ENCODE data around the gene ARHGAP44. TPM values are rescaled to one million over a fixed set of nuclear protein-coding genes. Genes with fewer than 3 reads are reported as not detected.

The ARHGAP44 gene
- total and polyA plus RNA-seq, 2 experiments from 2014 or later: 5.8 to 16.4 TPM

DNA sequence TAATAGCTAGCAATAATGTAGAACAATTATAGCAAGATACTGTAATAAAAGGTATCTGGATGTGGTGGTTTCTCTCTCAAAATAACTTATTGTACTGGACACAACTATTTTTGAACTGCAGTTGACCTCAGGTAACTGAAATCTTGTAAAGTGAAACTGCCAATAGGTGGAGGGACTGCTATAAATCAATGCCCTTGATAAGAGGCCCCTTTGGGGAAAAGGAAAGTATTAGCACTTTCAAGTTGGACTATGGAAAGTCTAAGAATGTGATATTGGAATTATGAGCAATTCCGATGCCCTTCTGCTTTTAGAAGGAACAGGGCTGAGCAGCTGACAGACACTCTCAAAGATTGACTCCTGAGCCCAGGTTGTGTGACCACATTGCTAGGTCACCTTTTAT, 44.5 kb upstream of the ARHGAP44 start:
- Mint-ChIP-seq H3K27me3 (ENCODE audit: insufficient read depth, low read depth, poor library complexity) (peaks cover 5% of the 10 kb centered on the region), H3K4me1 (peaks cover 7% of the 10 kb centered on the region), H3K9me3 (no peaks in the 10 kb centered on the region), H3K36me3 (ENCODE audit: low read depth) (no peaks in the 10 kb centered on the region), H3K27ac (no peak overlapping the region), H3K4me3 (no peak overlapping the region)
- no peaks in the 10 kb centered on the region for H4K20me1 ChIP-seq (replicated peaks; ENCODE audit: insufficient read depth)
- no peak overlapping the region for H3K4me3 ChIP-seq
- no peaks in the 10 kb centered on the region for H3K4me1 ChIP-seq (ENCODE audit: insufficient read depth)
- no peak overlapping the region for H3K27ac ChIP-seq (ENCODE audit: low read depth)
- ATAC-seq (no peak), DNase-seq (ENCODE audit: low spot score) (no peak)
- no peaks in the 10 kb centered on the region for H3F3A ChIP-seq (replicated peaks; ENCODE audit: low read depth)
- TF ChIP-seq JUNB (IDR thresholded peaks at IDR 0.05; ENCODE audit: unreplicated experiment): no peak
- TF ChIP-seq ZNF114 (CRISPR knock-in tag; IDR thresholded peaks at IDR 0.05): no peak
- TF ChIP-seq, protein P1, sequence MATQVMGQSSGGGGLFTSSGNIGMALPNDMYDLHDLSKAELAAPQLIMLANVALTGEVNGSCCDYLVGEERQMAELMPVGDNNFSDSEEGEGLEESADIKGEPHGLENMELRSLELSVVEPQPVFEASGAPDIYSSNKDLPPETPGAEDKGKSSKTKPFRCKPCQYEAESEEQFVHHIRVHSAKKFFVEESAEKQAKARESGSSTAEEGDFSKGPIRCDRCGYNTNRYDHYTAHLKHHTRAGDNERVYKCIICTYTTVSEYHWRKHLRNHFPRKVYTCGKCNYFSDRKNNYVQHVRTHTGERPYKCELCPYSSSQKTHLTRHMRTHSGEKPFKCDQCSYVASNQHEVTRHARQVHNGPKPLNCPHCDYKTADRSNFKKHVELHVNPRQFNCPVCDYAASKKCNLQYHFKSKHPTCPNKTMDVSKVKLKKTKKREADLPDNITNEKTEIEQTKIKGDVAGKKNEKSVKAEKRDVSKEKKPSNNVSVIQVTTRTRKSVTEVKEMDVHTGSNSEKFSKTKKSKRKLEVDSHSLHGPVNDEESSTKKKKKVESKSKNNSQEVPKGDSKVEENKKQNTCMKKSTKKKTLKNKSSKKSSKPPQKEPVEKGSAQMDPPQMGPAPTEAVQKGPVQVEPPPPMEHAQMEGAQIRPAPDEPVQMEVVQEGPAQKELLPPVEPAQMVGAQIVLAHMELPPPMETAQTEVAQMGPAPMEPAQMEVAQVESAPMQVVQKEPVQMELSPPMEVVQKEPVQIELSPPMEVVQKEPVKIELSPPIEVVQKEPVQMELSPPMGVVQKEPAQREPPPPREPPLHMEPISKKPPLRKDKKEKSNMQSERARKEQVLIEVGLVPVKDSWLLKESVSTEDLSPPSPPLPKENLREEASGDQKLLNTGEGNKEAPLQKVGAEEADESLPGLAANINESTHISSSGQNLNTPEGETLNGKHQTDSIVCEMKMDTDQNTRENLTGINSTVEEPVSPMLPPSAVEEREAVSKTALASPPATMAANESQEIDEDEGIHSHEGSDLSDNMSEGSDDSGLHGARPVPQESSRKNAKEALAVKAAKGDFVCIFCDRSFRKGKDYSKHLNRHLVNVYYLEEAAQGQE (IDR thresholded peaks at IDR 0.05; ENCODE audit: unreplicated experiment): no peak
- no peak for TF ChIP-seq ZNF331 (CRISPR knock-in tag; IDR thresholded peaks at IDR 0.05; ENCODE audit: low read depth)
- TF ChIP-seq, protein P2, sequence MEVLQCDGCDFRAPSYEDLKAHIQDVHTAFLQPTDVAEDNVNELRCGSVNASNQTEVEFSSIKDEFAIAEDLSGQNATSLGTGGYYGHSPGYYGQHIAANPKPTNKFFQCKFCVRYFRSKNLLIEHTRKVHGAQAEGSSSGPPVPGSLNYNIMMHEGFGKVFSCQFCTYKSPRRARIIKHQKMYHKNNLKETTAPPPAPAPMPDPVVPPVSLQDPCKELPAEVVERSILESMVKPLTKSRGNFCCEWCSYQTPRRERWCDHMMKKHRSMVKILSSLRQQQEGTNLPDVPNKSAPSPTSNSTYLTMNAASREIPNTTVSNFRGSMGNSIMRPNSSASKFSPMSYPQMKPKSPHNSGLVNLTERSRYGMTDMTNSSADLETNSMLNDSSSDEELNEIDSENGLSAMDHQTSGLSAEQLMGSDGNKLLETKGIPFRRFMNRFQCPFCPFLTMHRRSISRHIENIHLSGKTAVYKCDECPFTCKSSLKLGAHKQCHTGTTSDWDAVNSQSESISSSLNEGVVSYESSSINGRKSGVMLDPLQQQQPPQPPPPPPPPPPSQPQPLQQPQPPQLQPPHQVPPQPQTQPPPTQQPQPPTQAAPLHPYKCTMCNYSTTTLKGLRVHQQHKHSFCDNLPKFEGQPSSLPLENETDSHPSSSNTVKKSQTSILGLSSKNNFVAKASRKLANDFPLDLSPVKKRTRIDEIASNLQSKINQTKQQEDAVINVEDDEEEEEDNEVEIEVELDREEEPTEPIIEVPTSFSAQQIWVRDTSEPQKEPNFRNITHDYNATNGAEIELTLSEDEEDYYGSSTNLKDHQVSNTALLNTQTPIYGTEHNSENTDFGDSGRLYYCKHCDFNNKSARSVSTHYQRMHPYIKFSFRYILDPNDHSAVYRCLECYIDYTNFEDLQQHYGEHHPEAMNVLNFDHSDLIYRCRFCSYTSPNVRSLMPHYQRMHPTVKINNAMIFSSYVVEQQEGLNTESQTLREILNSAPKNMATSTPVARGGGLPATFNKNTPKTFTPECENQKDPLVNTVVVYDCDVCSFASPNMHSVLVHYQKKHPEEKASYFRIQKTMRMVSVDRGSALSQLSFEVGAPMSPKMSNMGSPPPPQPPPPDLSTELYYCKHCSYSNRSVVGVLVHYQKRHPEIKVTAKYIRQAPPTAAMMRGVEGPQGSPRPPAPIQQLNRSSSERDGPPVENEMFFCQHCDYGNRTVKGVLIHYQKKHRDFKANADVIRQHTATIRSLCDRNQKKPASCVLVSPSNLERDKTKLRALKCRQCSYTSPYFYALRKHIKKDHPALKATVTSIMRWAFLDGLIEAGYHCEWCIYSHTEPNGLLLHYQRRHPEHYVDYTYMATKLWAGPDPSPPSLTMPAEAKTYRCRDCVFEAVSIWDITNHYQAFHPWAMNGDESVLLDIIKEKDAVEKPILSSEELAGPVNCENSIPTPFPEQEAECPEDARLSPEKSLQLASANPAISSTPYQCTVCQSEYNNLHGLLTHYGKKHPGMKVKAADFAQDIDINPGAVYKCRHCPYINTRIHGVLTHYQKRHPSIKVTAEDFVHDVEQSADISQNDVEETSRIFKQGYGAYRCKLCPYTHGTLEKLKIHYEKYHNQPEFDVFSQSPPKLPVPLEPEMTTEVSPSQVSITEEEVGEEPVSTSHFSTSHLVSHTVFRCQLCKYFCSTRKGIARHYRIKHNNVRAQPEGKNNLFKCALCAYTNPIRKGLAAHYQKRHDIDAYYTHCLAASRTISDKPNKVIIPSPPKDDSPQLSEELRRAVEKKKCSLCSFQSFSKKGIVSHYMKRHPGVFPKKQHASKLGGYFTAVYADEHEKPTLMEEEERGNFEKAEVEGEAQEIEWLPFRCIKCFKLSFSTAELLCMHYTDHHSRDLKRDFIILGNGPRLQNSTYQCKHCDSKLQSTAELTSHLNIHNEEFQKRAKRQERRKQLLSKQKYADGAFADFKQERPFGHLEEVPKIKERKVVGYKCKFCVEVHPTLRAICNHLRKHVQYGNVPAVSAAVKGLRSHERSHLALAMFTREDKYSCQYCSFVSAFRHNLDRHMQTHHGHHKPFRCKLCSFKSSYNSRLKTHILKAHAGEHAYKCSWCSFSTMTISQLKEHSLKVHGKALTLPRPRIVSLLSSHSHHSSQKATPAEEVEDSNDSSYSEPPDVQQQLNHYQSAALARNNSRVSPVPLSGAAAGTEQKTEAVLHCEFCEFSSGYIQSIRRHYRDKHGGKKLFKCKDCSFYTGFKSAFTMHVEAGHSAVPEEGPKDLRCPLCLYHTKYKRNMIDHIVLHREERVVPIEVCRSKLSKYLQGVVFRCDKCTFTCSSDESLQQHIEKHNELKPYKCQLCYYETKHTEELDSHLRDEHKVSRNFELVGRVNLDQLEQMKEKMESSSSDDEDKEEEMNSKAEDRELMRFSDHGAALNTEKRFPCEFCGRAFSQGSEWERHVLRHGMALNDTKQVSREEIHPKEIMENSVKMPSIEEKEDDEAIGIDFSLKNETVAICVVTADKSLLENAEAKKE (CRISPR knock-in tag; IDR thresholded peaks at IDR 0.05): no peak
- no peak for TF ChIP-seq NANOG (IDR thresholded peaks at IDR 0.05; ENCODE audit: borderline replicate concordance)
- no peak for TF ChIP-seq CREB1 (CRISPR knock-in tag; IDR thresholded peaks at IDR 0.05; ENCODE audit: low read depth)
- TF ChIP-seq, protein P3, sequence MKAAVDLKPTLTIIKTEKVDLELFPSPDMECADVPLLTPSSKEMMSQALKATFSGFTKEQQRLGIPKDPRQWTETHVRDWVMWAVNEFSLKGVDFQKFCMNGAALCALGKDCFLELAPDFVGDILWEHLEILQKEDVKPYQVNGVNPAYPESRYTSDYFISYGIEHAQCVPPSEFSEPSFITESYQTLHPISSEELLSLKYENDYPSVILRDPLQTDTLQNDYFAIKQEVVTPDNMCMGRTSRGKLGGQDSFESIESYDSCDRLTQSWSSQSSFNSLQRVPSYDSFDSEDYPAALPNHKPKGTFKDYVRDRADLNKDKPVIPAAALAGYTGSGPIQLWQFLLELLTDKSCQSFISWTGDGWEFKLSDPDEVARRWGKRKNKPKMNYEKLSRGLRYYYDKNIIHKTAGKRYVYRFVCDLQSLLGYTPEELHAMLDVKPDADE (IDR thresholded peaks at IDR 0.05): no peak
- TF ChIP-seq, protein P4, sequence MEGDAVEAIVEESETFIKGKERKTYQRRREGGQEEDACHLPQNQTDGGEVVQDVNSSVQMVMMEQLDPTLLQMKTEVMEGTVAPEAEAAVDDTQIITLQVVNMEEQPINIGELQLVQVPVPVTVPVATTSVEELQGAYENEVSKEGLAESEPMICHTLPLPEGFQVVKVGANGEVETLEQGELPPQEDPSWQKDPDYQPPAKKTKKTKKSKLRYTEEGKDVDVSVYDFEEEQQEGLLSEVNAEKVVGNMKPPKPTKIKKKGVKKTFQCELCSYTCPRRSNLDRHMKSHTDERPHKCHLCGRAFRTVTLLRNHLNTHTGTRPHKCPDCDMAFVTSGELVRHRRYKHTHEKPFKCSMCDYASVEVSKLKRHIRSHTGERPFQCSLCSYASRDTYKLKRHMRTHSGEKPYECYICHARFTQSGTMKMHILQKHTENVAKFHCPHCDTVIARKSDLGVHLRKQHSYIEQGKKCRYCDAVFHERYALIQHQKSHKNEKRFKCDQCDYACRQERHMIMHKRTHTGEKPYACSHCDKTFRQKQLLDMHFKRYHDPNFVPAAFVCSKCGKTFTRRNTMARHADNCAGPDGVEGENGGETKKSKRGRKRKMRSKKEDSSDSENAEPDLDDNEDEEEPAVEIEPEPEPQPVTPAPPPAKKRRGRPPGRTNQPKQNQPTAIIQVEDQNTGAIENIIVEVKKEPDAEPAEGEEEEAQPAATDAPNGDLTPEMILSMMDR (conservative IDR thresholded peaks at IDR 0.05; ENCODE audit: low read depth in 2 of 2): no peak
- TF ChIP-seq POLR2AphosphoS5 (IDR thresholded peaks at IDR 0.05; ENCODE audit: low read depth): no peak
- no peak for TF ChIP-seq EZH2 (IDR thresholded peaks at IDR 0.05; ENCODE audit: low read depth, unreplicated experiment)
- H3K9me2 ChIP-seq (ENCODE audit: insufficient read depth): no peaks in the 10 kb centered on the region
- no peaks in the 10 kb centered on the region for H3K27me3 ChIP-seq (ENCODE audit: insufficient read depth)
- H3K36me3 ChIP-seq (ENCODE audit: insufficient read depth): no peaks in the 10 kb centered on the region
- H3K4me2 ChIP-seq: no peak overlapping the region
- H2AFZ ChIP-seq: no peak overlapping the region
- H3K79me2 ChIP-seq (replicated peaks; ENCODE audit: insufficient read depth): no peaks in the 10 kb centered on the region

Measured in GM23338 (cell line).